SKM-1 treated with dmso at 0.1 percent for 144 hours (cell line): ENCODE measurements around the gene TEC.
"Not testable (repeated sequence)": the region's sequence is repeated elsewhere in the genome, so short reads cannot be mapped to it uniquely, and the experiment has no call there.

Experiments used
- DNase-seq: peaks from one replicate; lab custom pipeline; 2025; ENCODE audit not compliant: unreplicated experiment; lab: John Stamatoyannopoulos, UW

TEC gene

GRCh38 chr4:48197643-48198237, 71.9 kb downstream of the TEC start:
- no peak for DNase-seq

GRCh38 chr4:48196758-48197504, 72.7 kb downstream of the TEC start:
- no peak for DNase-seq

- no peak for DNase-seq
These were observed 73.8 kb downstream of the TEC start for GRCh38 chr4:48195853-48196252.

- peak; percentile 19 for DNase-seq
These were observed 74.3 kb downstream of the TEC start for GRCh38 chr4:48195374-48195773.

GRCh38 chr4:48194971-48195370, 74.7 kb downstream of the TEC start:
- DNase-seq = peak; percentile 47

- no peak for DNase-seq
These were observed 75.6 kb downstream of the TEC start for GRCh38 chr4:48193921-48194468.

- no peak for DNase-seq
These were observed 76.4 kb downstream of the TEC start for GRCh38 chr4:48193096-48193836.

- no peak for DNase-seq
These were observed 77.9 kb downstream of the TEC start for GRCh38 chr4:48191758-48192157.

GRCh38 chr4:48190839-48191238, 78.8 kb downstream of the TEC start:
- DNase-seq = no peak

GRCh38 chr4:48189731-48190130, 79.9 kb downstream of the TEC start:
- no peak for DNase-seq

- no peak for DNase-seq
These were observed 81.2 kb downstream of the TEC start for GRCh38 chr4:48188390-48188789.

GRCh38 chr4:48187813-48188212, 81.8 kb downstream of the TEC start:
- peak; percentile 12 for DNase-seq

GRCh38 chr4:48187066-48187465, 82.6 kb downstream of the TEC start:
- DNase-seq = not testable (repeated sequence)

GRCh38 chr4:48186394-48186793, 83.2 kb downstream of the TEC start:
- DNase-seq = not testable (repeated sequence)

GRCh38 chr4:48184882-48185281, 84.8 kb downstream of the TEC start:
- no peak for DNase-seq

- DNase-seq = peak; percentile 10
These were observed 89.4 kb downstream of the TEC start for GRCh38 chr4:48180234-48180633.

GRCh38 chr4:48178931-48179330, 90.7 kb downstream of the TEC start:
- DNase-seq = no peak

- DNase-seq = no peak
These were observed 93.8 kb downstream of the TEC start for GRCh38 chr4:48175806-48176205.

GRCh38 chr4:48175328-48175727, 94.3 kb downstream of the TEC start:
- no peak for DNase-seq

- no peak for DNase-seq
These were observed 96.3 kb downstream of the TEC start for GRCh38 chr4:48173056-48173991.

GRCh38 chr4:48172651-48173050, 97.0 kb downstream of the TEC start:
- no peak for DNase-seq
